GM19239 (cell line): ENCODE measurements around the gene MEGF9.
"Not testable (repeated sequence)": the region's sequence is repeated elsewhere in the genome, so short reads cannot be mapped to it uniquely, and the experiment has no call there.

Experiments
- DNase-seq: peaks from one replicate; pipeline ENCODE4 v3.0.0; 2011; ENCODE audit warnings: low spot score; ENCODE audit not compliant: insufficient read length
- FAIRE-seq: peaks from 2 replicates; lab custom pipeline; 2011; peaks lifted over from hg19 to GRCh38; lab: Jason Lieb, UNC

MEGF9 gene

GRCh38 chr9:120557205-120557604, 157.1 kb downstream of the MEGF9 start:
- no peak for FAIRE-seq

DNA sequence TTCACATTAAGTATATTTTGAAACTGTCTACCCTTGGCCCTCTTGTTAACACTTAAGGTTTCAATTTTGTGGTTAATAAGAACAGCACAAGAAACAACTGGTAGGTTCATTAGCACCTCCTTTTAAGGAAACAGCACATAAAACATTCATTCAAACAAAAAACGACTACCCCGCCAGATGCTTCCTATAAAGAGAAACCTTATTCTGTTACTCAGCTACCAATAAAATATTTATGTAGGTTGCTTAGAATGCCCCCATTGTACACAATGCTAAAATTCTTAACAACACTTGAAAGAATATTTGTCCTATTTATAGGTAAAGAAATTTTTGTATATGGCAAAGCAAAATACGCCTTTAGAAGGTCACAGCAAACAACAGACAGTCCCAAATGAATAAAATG, 157.5 kb downstream of the MEGF9 start:
- DNase-seq (no peak), FAIRE-seq (no peak)

More at GRCh38 chr9:120557205-120557604, 157.1 kb downstream of the MEGF9 start:
- DNase-seq: no peak

DNA sequence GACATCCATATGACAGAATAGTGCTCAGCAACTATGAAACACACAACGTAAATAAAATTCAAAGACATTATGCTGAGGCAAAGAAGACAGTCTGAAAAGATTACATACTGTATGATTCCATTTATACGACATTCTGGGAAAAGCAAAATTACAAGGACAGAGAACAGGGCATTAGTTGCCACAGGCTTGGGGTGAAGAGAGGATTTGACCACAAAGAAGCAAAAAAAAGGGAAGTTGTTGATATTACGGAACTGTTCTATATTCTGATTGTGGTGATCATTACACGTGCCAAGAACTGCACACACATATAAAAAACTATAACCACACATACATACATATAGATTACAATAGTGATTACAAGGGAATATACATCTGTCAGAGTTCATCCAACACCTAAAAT, 158.4 kb downstream of the MEGF9 start:
- DNase-seq (no peak), FAIRE-seq (no peak)

DNA sequence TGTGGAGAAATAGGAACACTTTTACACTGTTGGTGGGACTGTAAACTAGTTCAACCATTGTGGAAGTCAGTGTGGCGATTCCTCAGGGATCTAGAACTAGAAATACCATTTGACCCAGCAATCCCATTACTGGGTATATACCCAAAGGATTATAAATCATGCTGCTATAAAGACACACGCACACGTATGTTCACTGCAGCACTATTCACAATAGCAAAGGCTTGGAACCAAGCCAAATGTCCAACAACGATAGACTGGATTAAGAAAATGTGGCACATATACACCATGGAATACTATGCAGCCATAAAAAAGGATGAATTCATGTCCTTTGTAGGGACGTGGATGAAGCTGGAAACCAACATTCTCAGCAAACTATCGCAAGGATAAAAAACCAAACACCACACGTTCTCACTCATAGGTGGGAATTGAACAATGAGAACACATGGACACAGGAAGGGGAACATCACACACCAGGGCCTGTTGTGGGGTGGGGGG, 162.0 kb downstream of the MEGF9 start:
- not testable (repeated sequence) for DNase-seq, FAIRE-seq
